ENCODE results near the gene IL21R. TPM values are rescaled to one million over a fixed set of nuclear protein-coding genes. Genes with fewer than 3 reads are reported as not detected.
A peak's percentile ranks its signal among the peaks of the same experiment; 100 is the strongest.

The IL21R gene
- total RNA-seq, 3 donors from 2014 or later (not counting 1 experiment from before 2014, with no cell fraction given), result 24.3 to 45.7 (median 26.5) TPM

GRCh38 chr16:27486760-27487159 is 84.8 kb downstream of the IL21R start:
- Histone ChIP-seq H3K4me3 (ENCODE audit: low read length) (no peak overlapping the region), H3K27me3 (ENCODE audit: control insufficient read depth, insufficient read depth, low read length) (no peaks in the 10 kb centered on the region), H3K36me3 (ENCODE audit: control insufficient read depth, insufficient read depth, low read length) (peaks cover 85% of the 10 kb centered on the region), H3K27ac (ENCODE audit: low read length) (no peak overlapping the region), H3K4me1 (ENCODE audit: control insufficient read depth, insufficient read depth, low read length) (peaks cover 9% of the 10 kb centered on the region), H3K9me3 (ENCODE audit: control insufficient read depth, insufficient read depth, low read length) (no peaks in the 10 kb centered on the region)
- Mint-ChIP-seq H3K4me3 (no peak overlapping the region), H3K9me3 (no peaks in the 10 kb centered on the region), H3K27me3 (ENCODE audit: low read depth in 2 of 2) (no peaks in the 10 kb centered on the region), H3K4me1 (peaks cover 12 to 13% of the 10 kb centered on the region in 2 donors), H3K27ac (peak overlapping the region in 1 of 2 donors; percentile 43), H3K36me3 (peaks cover 55% of the 10 kb centered on the region)
- intact Hi-C loops (cut with micrococcal nuclease), result no loop called here
- 94% methylated on average over 3 of the region's 3 CpGs for WGBS (ENCODE audit: insufficient coverage)
- no peak for TF ChIP-seq CTCF (IDR thresholded peaks at IDR 0.05)
- no peak for DNase-seq
- ATAC-seq, result no peak

DNA sequence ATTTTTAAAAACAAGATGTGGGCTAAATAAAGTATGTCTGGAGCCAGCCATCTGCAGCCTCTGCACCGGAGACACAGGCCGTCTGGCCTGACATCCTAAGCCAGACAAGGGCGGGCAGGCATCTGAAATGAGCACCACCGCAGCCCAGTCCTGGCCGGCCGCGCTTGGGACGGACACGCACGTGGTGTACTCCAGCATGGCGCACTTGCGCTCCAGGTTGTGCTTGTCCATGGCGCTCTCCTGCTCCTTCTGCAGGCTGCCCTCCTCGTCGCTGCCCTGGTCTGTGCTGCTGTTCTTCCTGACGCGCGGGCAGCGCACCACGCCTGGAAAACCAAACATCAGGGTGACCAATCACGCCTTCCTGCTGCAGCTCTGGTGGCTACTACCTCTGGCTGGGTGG is 87.4 kb downstream of the IL21R start:
- Mint-ChIP-seq H3K27ac (peak overlapping the region; percentile 36 to 99), H3K4me1 (peaks cover 25 to 27% of the 10 kb centered on the region in 2 donors), H3K27me3 (ENCODE audit: low read depth in 2 of 2) (no peaks in the 10 kb centered on the region), H3K4me3 (no peak overlapping the region), H3K9me3 (no peaks in the 10 kb centered on the region), H3K36me3 (peaks cover 35% of the 10 kb centered on the region)
- TF ChIP-seq CTCF (IDR thresholded peaks at IDR 0.05), result no peak
- 98% methylated on average over 21 of the region's 21 CpGs for WGBS (ENCODE audit: insufficient coverage)
- ATAC-seq, result no peak
- intact Hi-C loops (cut with micrococcal nuclease), result no loop called here
- Histone ChIP-seq H3K4me1 (ENCODE audit: control insufficient read depth, insufficient read depth, low read length) (peaks cover 25% of the 10 kb centered on the region), H3K9me3 (ENCODE audit: control insufficient read depth, insufficient read depth, low read length) (no peaks in the 10 kb centered on the region), H3K36me3 (ENCODE audit: control insufficient read depth, insufficient read depth, low read length) (peaks cover 67% of the 10 kb centered on the region), H3K4me3 (ENCODE audit: low read length) (no peak overlapping the region), H3K27me3 (ENCODE audit: control insufficient read depth, insufficient read depth, low read length) (no peaks in the 10 kb centered on the region), H3K27ac (ENCODE audit: low read length) (no peak overlapping the region)
- DNase-seq, result no peak

DNA sequence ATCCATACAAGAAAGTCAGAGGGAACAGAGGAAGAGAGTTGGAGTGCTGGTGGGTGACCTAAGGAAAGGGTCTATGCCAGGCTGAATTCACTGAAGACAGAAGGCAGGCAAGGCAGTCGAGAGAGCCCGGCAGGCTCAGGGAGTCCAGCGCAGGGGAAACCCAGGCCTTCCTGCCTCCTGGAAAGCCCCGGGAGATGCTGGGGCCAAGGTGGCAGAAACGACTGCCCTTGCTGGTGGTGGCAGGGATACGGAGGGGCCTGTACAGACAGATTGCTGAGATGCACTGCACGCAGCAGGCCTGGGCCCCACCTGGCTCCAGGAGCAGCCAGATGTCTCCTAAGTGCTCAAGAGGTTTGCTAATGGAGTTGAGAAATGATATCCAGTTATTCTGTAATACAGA is 87.9 kb downstream of the IL21R start:
- peaks cover 34% of the 10 kb centered on the region for H3K36me3 Mint-ChIP-seq

More for the DNA sequence above, 87.9 kb downstream of the IL21R start:
- H3K27ac ChIP-seq (ENCODE audit: low read length), result no peak overlapping the region
- Mint-ChIP-seq H3K27me3 (ENCODE audit: low read depth in 2 of 2) (no peaks in the 10 kb centered on the region), H3K27ac (peak overlapping the region; percentile 36 to 99), H3K4me3 (no peak overlapping the region), H3K9me3 (no peaks in the 10 kb centered on the region), H3K4me1 (peaks cover 25 to 27% of the 10 kb centered on the region in 2 donors)
- H3K36me3 ChIP-seq (ENCODE audit: control insufficient read depth, insufficient read depth, low read length), result peaks cover 67% of the 10 kb centered on the region
- intact Hi-C loops (cut with micrococcal nuclease), result no loop called here
- DNase-seq, result no peak
- WGBS (ENCODE audit: insufficient coverage), result 95% methylated on average over 7 of the region's 7 CpGs
- no peak for TF ChIP-seq CTCF (IDR thresholded peaks at IDR 0.05)
- H3K4me3 ChIP-seq (ENCODE audit: low read length), result no peak overlapping the region
- no peak for ATAC-seq
- H3K27me3 ChIP-seq (ENCODE audit: control insufficient read depth, insufficient read depth, low read length), result no peaks in the 10 kb centered on the region
- peaks cover 25% of the 10 kb centered on the region for H3K4me1 ChIP-seq (ENCODE audit: control insufficient read depth, insufficient read depth, low read length)
- H3K9me3 ChIP-seq (ENCODE audit: control insufficient read depth, insufficient read depth, low read length), result no peaks in the 10 kb centered on the region
